Rectal smooth muscle tissue (tissue), 1 donor: ENCODE data around the gene FAM53B.

Experiments used
- H3K27ac ChIP-seq: one replicate; pipeline ENCODE4 v1.7.0; 2013; ENCODE audit warnings: low read depth, low read length, inconsistent platforms
- H3K27me3 ChIP-seq: one replicate; pipeline ENCODE4 v1.7.0; 2013; ENCODE audit warnings: low read length; ENCODE audit not compliant: control insufficient read depth, insufficient read depth
- H3K36me3 ChIP-seq: one replicate; pipeline ENCODE4 v1.7.0; 2013; ENCODE audit warnings: low read length; ENCODE audit not compliant: control insufficient read depth, insufficient read depth
- H3K4me1 ChIP-seq: one replicate; pipeline ENCODE4 v1.7.0; 2013; ENCODE audit warnings: low read length; ENCODE audit not compliant: control insufficient read depth, insufficient read depth
- H3K4me3 ChIP-seq: one replicate; pipeline ENCODE4 v1.7.0; 2013; ENCODE audit warnings: low read length
- H3K9ac ChIP-seq: one replicate; pipeline ENCODE4 v1.7.0; 2013; ENCODE audit warnings: low read length

The FAM53B gene

DNA sequence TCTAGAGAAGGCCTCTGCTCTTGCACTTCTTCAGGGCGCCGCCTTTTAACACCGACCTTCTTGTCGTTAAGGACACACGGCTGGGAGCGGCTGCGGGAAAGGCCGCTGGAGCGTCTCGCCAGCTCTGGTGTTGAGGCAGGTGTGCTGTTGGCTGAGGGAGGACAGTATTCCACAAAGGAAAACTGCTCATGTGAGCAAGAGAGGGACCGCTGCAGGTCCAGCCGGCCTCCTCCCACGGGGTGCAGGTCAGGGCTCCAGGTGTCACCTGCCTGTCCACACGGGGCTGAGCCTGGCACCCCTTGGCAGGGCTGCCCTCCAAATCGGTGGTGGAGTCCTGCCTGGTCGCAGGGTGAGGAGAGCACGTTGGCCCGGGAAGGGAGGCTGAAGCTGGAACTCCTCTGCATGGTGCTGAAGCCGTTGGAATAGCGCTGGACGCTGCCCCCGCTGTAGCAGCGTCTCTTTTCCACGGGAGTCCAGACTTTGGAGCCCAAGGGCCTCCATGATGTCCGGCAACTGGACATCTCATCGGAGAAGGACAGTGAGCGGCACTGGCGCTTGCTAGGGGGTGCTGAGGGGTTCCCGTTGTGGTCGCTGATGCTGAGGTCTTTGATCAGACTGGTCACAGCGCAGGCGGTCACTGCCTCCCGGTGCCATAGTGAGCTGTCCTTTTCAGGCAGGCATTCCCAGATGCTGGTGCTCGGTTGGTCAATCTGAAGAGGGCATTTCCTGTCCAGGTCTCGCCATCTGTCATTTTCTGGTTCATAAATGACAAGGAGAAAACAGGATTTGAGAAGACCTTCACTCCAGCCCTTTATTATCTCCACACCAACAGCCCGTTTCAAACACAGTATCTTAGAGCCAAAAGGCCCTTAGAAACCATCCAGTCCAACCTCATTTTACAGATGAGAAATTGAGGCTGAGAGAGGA is 62.3 kb downstream of the FAM53B start:
- peaks cover 6% of the 10 kb centered on the region for H3K36me3 ChIP-seq
- H3K27me3 ChIP-seq: no peaks in the 10 kb centered on the region
- H3K9ac ChIP-seq: no peak overlapping the region
- peaks cover 17% of the 10 kb centered on the region for H3K4me1 ChIP-seq
- no peak overlapping the region for H3K4me3 ChIP-seq
- no peak overlapping the region for H3K27ac ChIP-seq

DNA sequence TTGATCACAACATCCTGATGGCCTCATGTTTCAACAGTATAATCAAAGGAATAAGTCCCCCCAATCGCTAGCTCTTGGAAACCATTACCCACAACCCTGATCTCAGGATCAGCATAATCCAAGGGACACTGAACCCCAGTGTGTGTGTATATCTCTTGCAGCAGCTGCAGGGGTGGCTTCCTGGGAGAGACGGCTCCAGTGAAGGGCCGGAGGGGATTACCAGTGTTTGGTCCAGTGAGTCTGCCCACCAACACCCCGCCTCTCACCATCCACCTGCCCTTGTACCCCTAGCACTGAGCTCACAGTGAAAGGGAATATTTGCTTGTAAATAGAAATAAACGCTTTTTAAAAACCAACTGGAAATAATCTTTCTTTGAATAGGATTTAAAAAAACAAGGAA is 63.1 kb downstream of the FAM53B start:
- H3K36me3 ChIP-seq: peaks cover 6% of the 10 kb centered on the region
- no peak overlapping the region for H3K27ac ChIP-seq
- H3K4me3 ChIP-seq: no peak overlapping the region
- H3K9ac ChIP-seq: no peak overlapping the region
- H3K27me3 ChIP-seq: no peaks in the 10 kb centered on the region
- H3K4me1 ChIP-seq: peaks cover 18% of the 10 kb centered on the region

DNA sequence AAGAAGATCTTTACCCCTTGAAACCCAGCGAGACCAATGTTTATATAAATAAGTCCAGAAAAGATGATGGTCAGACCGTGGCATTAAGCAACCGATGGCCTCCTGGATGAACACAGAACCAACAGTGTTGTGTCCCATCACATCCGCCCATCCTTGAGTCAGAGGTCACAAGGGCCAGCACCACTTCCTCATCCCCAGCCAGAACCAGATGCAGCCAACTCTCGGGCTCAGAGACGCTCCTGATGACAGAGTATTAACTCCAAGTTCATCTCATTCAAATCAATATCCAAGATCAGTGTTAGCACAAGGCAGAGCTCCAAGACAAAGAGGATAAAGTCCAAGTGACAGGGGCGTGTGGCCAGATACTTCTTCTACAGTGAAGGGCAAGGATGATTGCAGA is 63.5 kb downstream of the FAM53B start:
- Histone ChIP-seq H3K4me3 (no peak overlapping the region), H3K4me1 (peaks cover 17% of the 10 kb centered on the region), H3K9ac (no peak overlapping the region), H3K36me3 (peaks cover 6% of the 10 kb centered on the region), H3K27me3 (no peaks in the 10 kb centered on the region), H3K27ac (no peak overlapping the region)

DNA sequence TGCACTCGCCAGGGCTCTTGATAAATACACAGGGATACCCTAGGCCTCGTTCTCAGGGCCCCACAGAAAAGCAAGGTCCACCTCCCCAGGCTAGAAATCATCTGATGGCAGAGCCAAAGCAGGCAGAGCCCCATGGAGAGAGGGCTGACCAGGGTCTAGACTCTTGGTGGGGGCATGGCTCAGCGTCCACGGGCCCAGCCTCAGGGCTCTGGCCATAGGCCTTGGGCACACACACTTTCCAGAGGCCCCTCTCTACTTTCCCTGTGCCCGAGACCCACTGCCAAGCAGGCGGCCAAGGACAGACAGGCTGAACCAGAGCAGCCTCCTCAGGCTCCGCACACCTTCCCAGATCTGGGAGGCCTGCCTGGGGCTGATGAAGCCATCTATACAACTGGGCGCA is 64.8 kb downstream of the FAM53B start:
- Histone ChIP-seq H3K9ac (no peak overlapping the region), H3K4me3 (no peak overlapping the region), H3K4me1 (peaks cover 14% of the 10 kb centered on the region), H3K27me3 (no peaks in the 10 kb centered on the region), H3K27ac (no peak overlapping the region), H3K36me3 (peaks cover 6% of the 10 kb centered on the region)

DNA sequence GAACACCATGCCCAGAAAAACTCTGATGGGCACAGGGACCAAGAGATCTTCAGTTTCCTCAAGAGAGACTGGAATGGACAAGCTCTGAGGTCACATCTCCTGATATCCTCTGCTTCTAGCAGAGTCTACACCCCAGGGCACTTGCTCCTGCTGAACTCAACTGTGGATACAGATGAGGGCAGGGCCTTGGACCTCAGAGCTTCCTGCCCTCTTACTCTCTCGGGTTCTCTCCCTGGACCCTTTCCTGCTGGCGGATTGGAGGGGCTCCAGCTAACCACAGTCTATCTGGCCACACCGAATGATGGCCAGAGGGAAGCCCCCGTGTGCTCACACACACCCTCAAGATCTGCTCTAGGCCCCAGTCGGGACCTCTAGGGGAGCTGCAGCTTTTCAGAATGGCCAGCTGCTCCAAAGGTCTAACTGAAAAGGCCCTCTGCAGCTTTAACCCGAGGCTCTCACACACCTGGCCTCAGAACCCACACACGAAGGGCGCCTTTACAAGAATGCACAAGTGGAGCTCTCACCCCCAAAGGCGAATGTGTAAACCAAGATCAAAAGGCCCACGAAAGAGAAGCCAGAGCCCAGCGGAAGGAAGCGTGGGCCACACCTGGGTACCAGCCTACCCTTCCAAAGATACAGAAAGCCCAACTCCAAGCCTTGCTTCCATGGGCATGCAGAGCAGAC is 65.5 kb downstream of the FAM53B start:
- H3K36me3 ChIP-seq: peaks cover 6% of the 10 kb centered on the region
- H3K4me1 ChIP-seq: peaks cover 14% of the 10 kb centered on the region
- no peak overlapping the region for H3K27ac ChIP-seq
- H3K4me3 ChIP-seq: no peak overlapping the region
- H3K9ac ChIP-seq: no peak overlapping the region
- H3K27me3 ChIP-seq: no peaks in the 10 kb centered on the region

DNA sequence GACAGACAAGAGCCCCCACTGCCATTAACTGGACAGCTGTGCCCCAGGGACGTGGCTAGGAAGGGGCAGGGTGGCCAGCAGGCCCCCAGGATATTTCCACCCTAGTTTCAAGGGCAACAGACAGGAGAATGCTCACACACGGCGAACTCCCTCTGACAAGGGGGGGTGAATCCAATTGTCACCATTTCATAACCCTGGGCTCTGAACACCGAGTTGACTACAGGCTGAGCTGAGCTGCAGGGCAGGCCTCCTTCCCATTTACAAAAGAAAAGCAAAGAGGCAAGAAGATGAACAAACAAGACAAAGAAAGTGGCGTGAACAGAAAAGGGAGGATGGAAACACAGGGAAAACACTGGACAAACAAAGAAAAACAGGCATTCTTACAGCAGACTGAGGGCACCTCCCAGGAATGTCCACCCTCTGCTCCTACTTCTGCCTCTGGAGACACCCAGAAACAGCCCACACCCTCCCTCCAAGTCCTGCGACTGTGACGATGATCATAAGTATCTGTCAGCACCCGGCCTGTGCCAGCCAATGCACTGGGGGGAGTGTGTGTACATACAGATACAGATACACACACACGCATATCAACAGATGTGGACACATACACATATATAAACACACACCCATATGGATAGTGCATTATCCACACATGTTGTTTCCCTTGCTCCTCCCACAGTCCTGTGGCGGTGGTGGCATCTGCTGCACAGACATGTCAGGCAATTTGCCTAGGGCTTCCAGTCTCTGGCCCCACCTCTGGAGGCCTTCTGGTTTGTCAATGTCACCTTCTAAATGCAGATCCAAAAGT is 66.2 kb downstream of the FAM53B start:
- Histone ChIP-seq H3K4me3 (no peak overlapping the region), H3K27ac (no peak overlapping the region), H3K27me3 (no peaks in the 10 kb centered on the region), H3K9ac (no peak overlapping the region), H3K36me3 (peaks cover 9% of the 10 kb centered on the region), H3K4me1 (peaks cover 14% of the 10 kb centered on the region)

DNA sequence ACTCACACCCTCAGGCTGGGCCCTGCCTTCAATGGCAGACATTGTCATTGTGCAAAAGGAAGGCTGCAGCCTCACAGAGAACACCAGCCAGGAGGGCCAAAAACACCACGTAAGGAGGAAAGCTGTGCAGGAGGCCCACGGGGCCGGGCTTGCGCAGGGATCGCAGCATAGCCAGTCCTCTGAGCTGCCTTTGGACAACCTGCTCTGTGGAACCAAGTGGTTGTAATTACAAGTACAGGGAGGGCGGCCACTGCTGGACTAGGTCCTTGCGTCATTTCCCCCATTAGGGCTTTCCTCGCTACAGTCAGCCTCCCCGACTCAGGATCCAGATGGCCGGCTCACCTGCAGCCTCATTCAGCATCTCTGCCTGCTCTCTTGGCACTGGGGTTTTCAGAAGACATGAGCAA is 66.9 kb downstream of the FAM53B start:
- no peak overlapping the region for H3K27ac ChIP-seq
- no peaks in the 10 kb centered on the region for H3K27me3 ChIP-seq
- H3K36me3 ChIP-seq: peaks cover 10% of the 10 kb centered on the region
- H3K4me1 ChIP-seq: peaks cover 16% of the 10 kb centered on the region
- H3K9ac ChIP-seq: no peak overlapping the region
- no peak overlapping the region for H3K4me3 ChIP-seq

DNA sequence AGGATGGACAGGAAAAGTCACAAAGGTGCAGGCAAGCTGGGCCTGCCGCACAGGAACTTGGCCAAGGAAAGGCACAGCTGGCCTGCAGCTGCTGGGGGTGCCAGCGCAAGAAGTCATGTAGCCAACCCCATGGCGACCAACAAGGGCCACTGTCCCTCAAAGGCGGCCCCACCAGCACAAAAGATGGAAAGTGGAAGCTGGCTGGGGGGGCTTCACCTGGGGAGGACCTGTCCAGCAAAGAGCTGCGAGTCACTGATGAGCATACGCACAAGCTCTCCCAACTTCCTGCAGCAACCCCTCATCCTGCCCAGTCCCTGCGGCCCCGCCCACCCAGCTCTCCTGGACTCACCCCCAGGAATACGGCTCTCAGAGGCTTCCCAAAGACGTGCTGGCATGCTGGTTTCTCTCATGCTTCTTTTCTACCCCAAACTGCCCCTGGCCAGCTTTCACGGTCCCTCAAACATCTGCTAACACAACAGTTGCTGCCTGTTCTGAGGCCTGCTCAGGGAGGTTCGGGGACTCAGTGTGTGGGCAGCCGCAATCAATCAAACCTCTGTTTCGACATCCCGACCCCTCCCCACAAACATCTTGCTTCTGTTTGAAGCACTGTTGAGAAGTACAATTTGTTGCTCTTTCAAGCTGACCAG is 67.6 kb downstream of the FAM53B start:
- no peaks in the 10 kb centered on the region for H3K27me3 ChIP-seq
- H3K9ac ChIP-seq: no peak overlapping the region
- H3K36me3 ChIP-seq: peaks cover 8% of the 10 kb centered on the region
- no peak overlapping the region for H3K27ac ChIP-seq
- peaks cover 18% of the 10 kb centered on the region for H3K4me1 ChIP-seq
- no peak overlapping the region for H3K4me3 ChIP-seq

DNA sequence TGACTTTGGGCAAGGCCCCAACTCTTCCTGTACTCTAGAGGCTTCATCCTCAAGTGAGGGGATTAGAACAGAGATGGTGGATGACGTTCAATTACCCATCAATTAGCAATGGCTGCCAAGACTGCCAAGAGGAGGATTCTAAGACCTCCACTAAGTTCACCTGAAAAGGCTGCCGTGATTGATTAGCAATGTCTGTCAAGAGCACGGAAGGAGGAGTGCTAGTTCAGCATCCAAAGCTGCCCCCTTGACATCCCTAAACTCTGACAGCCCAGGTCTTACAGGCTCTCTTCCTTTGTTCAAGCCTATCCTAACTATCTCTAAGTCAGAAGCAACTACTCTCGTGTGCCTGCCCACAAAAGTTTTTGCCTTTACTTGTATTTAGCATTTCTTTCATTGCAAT is 68.4 kb downstream of the FAM53B start:
- peaks cover 18% of the 10 kb centered on the region for H3K4me1 ChIP-seq

DNA sequence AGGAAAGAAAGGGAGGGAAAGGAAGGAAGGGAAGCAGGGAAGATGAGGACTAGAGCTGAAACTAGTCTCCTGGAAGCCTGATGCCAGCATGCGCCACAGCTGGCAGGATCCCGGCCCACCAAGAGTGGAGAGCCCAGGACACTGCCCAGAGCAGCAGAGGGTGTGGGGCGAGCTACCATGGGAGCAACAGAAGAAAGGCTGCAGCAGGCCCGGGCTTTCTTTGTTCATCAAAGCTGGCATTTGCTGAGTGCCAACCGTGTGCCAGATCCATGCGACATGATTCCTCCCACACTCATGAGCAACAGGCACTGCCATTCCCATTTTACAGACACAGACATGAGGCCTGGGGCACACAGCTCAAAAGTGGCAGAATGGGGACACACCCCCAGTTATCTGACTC is 68.9 kb downstream of the FAM53B start:
- H3K4me3 ChIP-seq: no peak overlapping the region
- no peak overlapping the region for H3K9ac ChIP-seq
- H3K27me3 ChIP-seq: no peaks in the 10 kb centered on the region
- H3K4me1 ChIP-seq: peaks cover 18% of the 10 kb centered on the region
- peaks cover 5% of the 10 kb centered on the region for H3K36me3 ChIP-seq
- no peak overlapping the region for H3K27ac ChIP-seq

More for the DNA sequence above, 68.4 kb downstream of the FAM53B start:
- H3K27me3 ChIP-seq: no peaks in the 10 kb centered on the region
- no peak overlapping the region for H3K4me3 ChIP-seq
- H3K36me3 ChIP-seq: peaks cover 5% of the 10 kb centered on the region
- no peak overlapping the region for H3K27ac ChIP-seq
- no peak overlapping the region for H3K9ac ChIP-seq

DNA sequence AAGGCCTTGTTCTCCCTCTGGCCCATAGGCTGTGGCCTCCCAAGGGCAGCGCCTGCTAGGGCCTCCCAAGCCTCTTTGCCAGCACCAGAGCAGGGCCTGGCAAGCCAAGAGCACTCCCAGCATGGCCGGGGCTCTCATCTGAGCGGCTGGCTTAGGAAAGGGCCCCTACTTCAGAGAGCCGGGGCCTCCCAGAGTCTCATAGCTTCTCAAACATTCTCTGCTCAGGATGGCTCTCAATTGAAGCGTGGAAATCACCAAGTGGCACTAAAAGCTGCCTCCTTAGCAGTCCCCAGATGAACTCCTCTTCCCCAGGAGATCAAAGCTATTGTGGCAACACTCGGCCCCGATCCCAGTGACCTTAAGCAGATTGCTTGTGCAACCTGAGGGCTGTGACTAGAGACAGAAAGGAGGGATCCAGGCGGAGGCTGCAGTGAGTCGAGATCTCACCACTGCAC is 69.4 kb downstream of the FAM53B start:
- no peak overlapping the region for H3K9ac ChIP-seq
- H3K36me3 ChIP-seq: peaks cover 5% of the 10 kb centered on the region
- no peaks in the 10 kb centered on the region for H3K27me3 ChIP-seq
- H3K27ac ChIP-seq: no peak overlapping the region
- H3K4me1 ChIP-seq: peaks cover 18% of the 10 kb centered on the region
- H3K4me3 ChIP-seq: no peak overlapping the region

DNA sequence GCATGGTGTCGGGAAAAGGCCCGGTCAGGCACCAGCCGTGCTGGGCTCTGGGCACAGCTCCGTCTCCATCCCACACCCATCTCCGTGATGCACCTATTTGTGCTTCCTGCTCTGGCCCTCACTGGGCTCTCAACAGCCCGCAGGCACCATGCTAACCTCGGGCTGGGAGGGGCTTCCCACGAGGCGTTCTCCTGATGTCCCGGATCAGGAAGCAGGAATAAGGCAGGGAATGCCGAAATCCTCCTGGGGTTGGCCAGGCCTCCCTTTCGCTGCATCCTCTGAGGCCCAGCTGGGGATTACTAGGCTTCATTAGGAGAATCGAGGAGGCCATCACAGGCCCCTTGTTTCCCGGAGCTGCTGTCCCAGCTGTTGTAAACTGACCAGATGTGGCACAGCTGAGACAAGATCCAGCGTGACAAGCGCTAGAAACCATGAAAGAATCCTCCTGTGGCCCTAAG is 72.0 kb downstream of the FAM53B start:
- H3K27me3 ChIP-seq: no peaks in the 10 kb centered on the region
- H3K27ac ChIP-seq: no peak overlapping the region
- peaks cover 9% of the 10 kb centered on the region for H3K4me1 ChIP-seq
- no peak overlapping the region for H3K4me3 ChIP-seq
- peaks cover 5% of the 10 kb centered on the region for H3K36me3 ChIP-seq
- H3K9ac ChIP-seq: no peak overlapping the region
